Thoracic aorta (tissue), 2 donors: ENCODE measurements around the gene MTHFD1L. TPM values are rescaled to one million over a fixed set of nuclear protein-coding genes. Genes with fewer than 3 reads are reported as not detected.
"Not testable (repeated sequence)": the region's sequence is repeated elsewhere in the genome, so short reads cannot be mapped to it uniquely, and the experiment has no call there.

Experiments used
- ATAC-seq: fragments of 150-250 bp; one replicate; pipeline ENCODE4 v1.8.0; 2017; ENCODE audit warnings: low read depth; ENCODE audit not compliant: insufficient number of reproducible peaks, low FRiP score
- DNase-seq: peaks from one replicate; pipeline ENCODE4 v3.0.0-alpha.2; 2020; ENCODE audit warnings: low spot score
- H3K27ac ChIP-seq, 2 donors: fragments of 200-600 bp; sonication (generic); 1 replicate in 1 of 2; 2 replicates in 1 of 2; pipeline ENCODE4 v1.5.1; 2016; ENCODE audit warnings: mild to moderate bottlenecking in 2 of 2, moderate library complexity in 2 of 2
- H3K27me3 ChIP-seq: fragments of 200-600 bp; sonication (generic); replicated peaks from 2 replicates; pipeline ENCODE4 v1.6.0; 2016; ENCODE audit warnings: mild to moderate bottlenecking; ENCODE audit not compliant: insufficient read depth
- H3K36me3 ChIP-seq: fragments of 200-600 bp; sonication (generic); one replicate; pipeline ENCODE4 v1.5.1; 2016
- H3K4me1 ChIP-seq, 2 donors: fragments of 200-600 bp; sonication (generic); 1 replicate in 1 of 2; 2 replicates in 1 of 2; pipeline versions ENCODE4 v1.5.1 to v1.6.0; 2016; ENCODE audit warnings: low read depth in 2 of 2, mild to moderate bottlenecking in 1 of 2; ENCODE audit not compliant: control insufficient read depth in 1 of 2
- H3K4me3 ChIP-seq: fragments of 200-600 bp; sonication (generic); 2 replicates; pipeline ENCODE4 v1.5.1; 2016; ENCODE audit warnings: mild to moderate bottlenecking
- H3K9me3 ChIP-seq: fragments of 200-600 bp; sonication (generic); 2 replicates; pipeline ENCODE4 v1.5.1; 2016
- total RNA-seq, 2 donors: library from RNA; depleted of rRNA; stranded (reverse); fragments of >200 nt; gene quantifications; one replicate each; pipeline versions ENCODE4 v1.1.0 to v1.2.3, GENCODE V29; 2016
- TF ChIP-seq, protein P1 (sequence below): fragments of 200-600 bp; sonication (generic); IDR thresholded peaks from one replicate; pipeline ENCODE4 v1.5.1; 2019; ENCODE audit warnings: antibody characterized with exemption

MTHFD1L gene
- total RNA-seq, 2 donors from 2014 or later: 52.8 to 77.3 TPM

DNA sequence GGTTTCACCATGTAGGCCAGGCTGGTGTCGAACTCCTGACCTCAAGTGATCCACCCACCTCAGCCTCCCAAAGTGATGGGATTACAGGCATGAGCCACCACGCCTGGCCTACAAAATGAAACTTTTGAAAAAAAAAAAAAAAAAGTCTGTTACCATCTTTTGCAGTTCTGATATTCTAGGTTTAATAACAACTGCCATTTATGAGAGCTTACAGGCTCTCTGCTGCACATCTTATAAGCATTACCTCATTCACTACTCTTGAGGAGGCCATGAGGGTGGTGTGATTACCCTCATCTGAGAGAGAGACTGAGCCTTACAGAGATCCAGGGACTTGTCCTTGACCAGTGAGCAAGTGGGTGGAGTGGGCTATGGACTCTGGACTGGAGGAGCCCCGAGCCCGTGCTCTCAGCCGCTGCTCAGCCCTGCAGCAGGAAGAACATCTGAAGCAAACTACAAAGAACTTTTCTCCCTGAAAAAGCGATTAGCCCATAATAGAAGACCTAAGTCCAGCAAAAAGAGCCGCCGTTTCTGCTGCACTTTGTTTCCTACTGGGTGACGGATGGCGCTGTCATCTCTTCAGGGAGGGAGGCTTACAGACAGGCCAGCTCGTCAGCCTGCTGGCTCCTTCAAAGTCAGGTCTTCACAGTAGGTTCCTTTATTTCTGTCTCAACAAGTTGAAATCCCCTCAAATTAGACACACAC lies 254.5 kb downstream of the MTHFD1L start:
- Histone ChIP-seq H3K36me3 (no peaks in the 10 kb centered on the region), H3K4me3 (no peak overlapping the region), H3K9me3 (no peaks in the 10 kb centered on the region), H3K27me3 (no peaks in the 10 kb centered on the region), H3K4me1 (no peaks in the 10 kb centered on the region), H3K27ac (no peak overlapping the region)
- DNase-seq (no peak), ATAC-seq (no peak)
- TF ChIP-seq, protein P1, sequence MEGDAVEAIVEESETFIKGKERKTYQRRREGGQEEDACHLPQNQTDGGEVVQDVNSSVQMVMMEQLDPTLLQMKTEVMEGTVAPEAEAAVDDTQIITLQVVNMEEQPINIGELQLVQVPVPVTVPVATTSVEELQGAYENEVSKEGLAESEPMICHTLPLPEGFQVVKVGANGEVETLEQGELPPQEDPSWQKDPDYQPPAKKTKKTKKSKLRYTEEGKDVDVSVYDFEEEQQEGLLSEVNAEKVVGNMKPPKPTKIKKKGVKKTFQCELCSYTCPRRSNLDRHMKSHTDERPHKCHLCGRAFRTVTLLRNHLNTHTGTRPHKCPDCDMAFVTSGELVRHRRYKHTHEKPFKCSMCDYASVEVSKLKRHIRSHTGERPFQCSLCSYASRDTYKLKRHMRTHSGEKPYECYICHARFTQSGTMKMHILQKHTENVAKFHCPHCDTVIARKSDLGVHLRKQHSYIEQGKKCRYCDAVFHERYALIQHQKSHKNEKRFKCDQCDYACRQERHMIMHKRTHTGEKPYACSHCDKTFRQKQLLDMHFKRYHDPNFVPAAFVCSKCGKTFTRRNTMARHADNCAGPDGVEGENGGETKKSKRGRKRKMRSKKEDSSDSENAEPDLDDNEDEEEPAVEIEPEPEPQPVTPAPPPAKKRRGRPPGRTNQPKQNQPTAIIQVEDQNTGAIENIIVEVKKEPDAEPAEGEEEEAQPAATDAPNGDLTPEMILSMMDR: no peak

- TF ChIP-seq, protein P1: no peak
- no peaks in the 10 kb centered on the region for H3K9me3 ChIP-seq
- H3K36me3 ChIP-seq: no peaks in the 10 kb centered on the region
- DNase-seq (no peak), ATAC-seq (no peak)
- no peak overlapping the region for H3K27ac ChIP-seq
- H3K4me3 ChIP-seq: no peak overlapping the region
- H3K4me1 ChIP-seq: no peaks in the 10 kb centered on the region
- no peaks in the 10 kb centered on the region for H3K27me3 ChIP-seq
Observed at GRCh38 chr6:151121900-151122299, 256.4 kb downstream of the MTHFD1L start.

GRCh38 chr6:151123641-151124040 lies 258.1 kb downstream of the MTHFD1L start:
- ATAC-seq, H3K9me3 ChIP-seq, DNase-seq, H3K27ac ChIP-seq, H3K4me1 ChIP-seq, H3K36me3 ChIP-seq, H3K4me3 ChIP-seq, H3K27me3 ChIP-seq: not testable (repeated sequence)

GRCh38 chr6:151125242-151125641 lies 259.7 kb downstream of the MTHFD1L start:
- not testable (repeated sequence) for DNase-seq, H3K4me3 ChIP-seq, H3K27me3 ChIP-seq, H3K36me3 ChIP-seq, H3K9me3 ChIP-seq, H3K4me1 ChIP-seq, H3K27ac ChIP-seq, ATAC-seq

- not testable (repeated sequence) for H3K27me3 ChIP-seq, H3K4me3 ChIP-seq, ATAC-seq, H3K9me3 ChIP-seq, H3K36me3 ChIP-seq, H3K4me1 ChIP-seq, DNase-seq, H3K27ac ChIP-seq
Observed at GRCh38 chr6:151125651-151126416, 260.3 kb downstream of the MTHFD1L start.

GRCh38 chr6:151126417-151126724 lies 260.9 kb downstream of the MTHFD1L start:
- not testable (repeated sequence) for H3K36me3 ChIP-seq, H3K4me1 ChIP-seq, H3K4me3 ChIP-seq, DNase-seq, H3K27ac ChIP-seq, ATAC-seq, H3K9me3 ChIP-seq, H3K27me3 ChIP-seq

GRCh38 chr6:151127133-151127798 lies 261.8 kb downstream of the MTHFD1L start:
- not testable (repeated sequence) for DNase-seq, H3K4me3 ChIP-seq, H3K36me3 ChIP-seq, ATAC-seq, H3K9me3 ChIP-seq, H3K4me1 ChIP-seq, H3K27ac ChIP-seq, H3K27me3 ChIP-seq
